Kidney (tissue), 14 donors: ENCODE results near the gene AAGAB. TPM values are rescaled to one million over a fixed set of nuclear protein-coding genes. Genes with fewer than 3 reads are reported as not detected.

Experiments
- DNase-seq, 5 donors: peaks; one replicate each; pipeline ENCODE4 v3.0.0-alpha.2; 2013 to 2020
- FAIRE-seq: peaks from 2 replicates; lab custom pipeline; 2012; peaks lifted over from hg19 to GRCh38; lab: Jason Lieb, UNC
- H3K27ac ChIP-seq, 2 donors: one replicate each; pipeline ENCODE4 v1.7.0; 2013; ENCODE audit warnings: low read depth in 2 of 2, low read length in 2 of 2, inconsistent platforms in 1 of 2
- H3K27me3 ChIP-seq: one replicate; pipeline ENCODE4 v1.7.1; 2013; ENCODE audit warnings: low read length, inconsistent platforms; ENCODE audit not compliant: control insufficient read depth, insufficient read depth
- H3K36me3 ChIP-seq, 3 donors: one replicate each; pipeline versions ENCODE4 v1.7.0 to v1.7.1; 2013; ENCODE audit warnings: low read length in 3 of 3, control low read depth in 1 of 3, inconsistent platforms in 1 of 3; ENCODE audit not compliant: insufficient read depth in 3 of 3, control insufficient read depth in 2 of 3
- H3K4me1 ChIP-seq, 3 donors: one replicate each; pipeline versions ENCODE4 v1.7.0 to v1.7.1; 2013; ENCODE audit warnings: low read length in 3 of 3, inconsistent platforms in 1 of 3, low read depth in 1 of 3; ENCODE audit not compliant: control insufficient read depth in 2 of 3, insufficient read depth in 2 of 3
- H3K4me3 ChIP-seq, 3 donors: one replicate each; pipeline versions ENCODE4 v1.7.0 to v1.8.1; 2013; ENCODE audit warnings: low read length in 3 of 3, control low read depth in 1 of 3, inconsistent platforms in 1 of 3
- H3K9ac ChIP-seq, 3 donors: one replicate each; pipeline versions ENCODE4 v1.7.0 to v1.7.1; 2013; ENCODE audit warnings: low read length in 3 of 3, control low read depth in 1 of 3, inconsistent platforms in 1 of 3
- H3K9me3 ChIP-seq, 3 donors: one replicate each; pipeline versions ENCODE4 v1.7.0 to v1.7.1; 2013; ENCODE audit warnings: low read length in 3 of 3, control low read depth in 1 of 3, inconsistent platforms in 1 of 3; ENCODE audit not compliant: control insufficient read depth in 2 of 3, insufficient read depth in 1 of 3
- intact Hi-C: fragments of 100-400 bp; cut with DNase I; formaldehyde crosslinking; loops from one replicate; pipeline ENCODE4 v1.11.1; 2022
- polyA plus RNA-seq: library from polyadenylated mRNA; stranded (reverse); fragments of 350-450 nt; fragmentation: Illumina TruSeq; extraction: RNeasy Lipid Tissue Mini Kit (QIAGEN cat#74804); gene quantifications from one replicate; pipeline ENCODE4 v1.2.3, GENCODE V29; 2014; ENCODE audit warnings: low read depth, low replicate concordance; ENCODE audit not compliant: insufficient read depth
- total RNA-seq: library from RNA; stranded (reverse); fragmentation: NEBNext Ultra II Directional; extraction: Animal tissue kit (Norgen Biotek cat#: 25700); gene quantifications from one replicate; pipeline ENCODE4 v1.2.1, GENCODE V29; 2021
- TF ChIP-seq, protein P1 (sequence below): IDR thresholded peaks from 3 replicates; pipeline ENCODE4 v1.5.1; 2012; ENCODE audit warnings: mild to moderate bottlenecking, moderate library complexity, borderline replicate concordance; ENCODE audit not compliant: insufficient read depth; ENCODE audit errors: extremely low read depth
- donor health status: control.
- donor health status: control.
- donor health status: control.
- donor health status: control.
- donor health status: control.
- donor health status: DM: yes; HTN: yes; CAD: no.
- donor health status: Normal renal cell carcinoma (clear cell type).

Gene AAGAB
- total and polyA plus RNA-seq, 2 donors from 2014 or later = 40.7 to 44.0 TPM

DNA sequence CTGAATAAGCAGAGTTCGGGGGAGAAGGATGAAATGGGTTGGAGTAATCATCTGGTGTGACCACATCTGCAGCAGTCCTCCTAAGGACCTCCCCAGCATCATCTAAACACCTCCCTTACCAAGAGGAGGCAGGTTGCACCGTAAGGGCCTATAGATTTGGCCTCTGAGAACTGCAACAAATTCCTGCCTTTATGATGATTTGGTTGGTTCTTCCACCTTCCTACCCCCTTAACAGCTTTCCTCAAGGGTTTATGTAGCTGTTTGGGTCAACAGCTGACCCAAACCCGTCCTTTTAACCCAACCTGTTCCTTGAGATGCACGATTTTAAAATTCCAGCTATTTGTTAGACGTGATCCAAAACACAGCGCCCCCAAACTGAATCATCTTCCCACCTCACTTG lies 58.2 kb downstream of the AAGAB start:
- H3K4me1 ChIP-seq = no peaks in the 10 kb centered on the region
- intact Hi-C loops = no loop called here
- no peak overlapping the region for H3K4me3 ChIP-seq
- no peaks in the 10 kb centered on the region for H3K9me3 ChIP-seq
- FAIRE-seq = no peak
- H3K27me3 ChIP-seq = no peaks in the 10 kb centered on the region
- no peak overlapping the region for H3K27ac ChIP-seq
- H3K9ac ChIP-seq = no peak overlapping the region
- peaks cover 0 to 21% (median 7%) of the 10 kb centered on the region in 3 donors for H3K36me3 ChIP-seq
- TF ChIP-seq, protein P1, sequence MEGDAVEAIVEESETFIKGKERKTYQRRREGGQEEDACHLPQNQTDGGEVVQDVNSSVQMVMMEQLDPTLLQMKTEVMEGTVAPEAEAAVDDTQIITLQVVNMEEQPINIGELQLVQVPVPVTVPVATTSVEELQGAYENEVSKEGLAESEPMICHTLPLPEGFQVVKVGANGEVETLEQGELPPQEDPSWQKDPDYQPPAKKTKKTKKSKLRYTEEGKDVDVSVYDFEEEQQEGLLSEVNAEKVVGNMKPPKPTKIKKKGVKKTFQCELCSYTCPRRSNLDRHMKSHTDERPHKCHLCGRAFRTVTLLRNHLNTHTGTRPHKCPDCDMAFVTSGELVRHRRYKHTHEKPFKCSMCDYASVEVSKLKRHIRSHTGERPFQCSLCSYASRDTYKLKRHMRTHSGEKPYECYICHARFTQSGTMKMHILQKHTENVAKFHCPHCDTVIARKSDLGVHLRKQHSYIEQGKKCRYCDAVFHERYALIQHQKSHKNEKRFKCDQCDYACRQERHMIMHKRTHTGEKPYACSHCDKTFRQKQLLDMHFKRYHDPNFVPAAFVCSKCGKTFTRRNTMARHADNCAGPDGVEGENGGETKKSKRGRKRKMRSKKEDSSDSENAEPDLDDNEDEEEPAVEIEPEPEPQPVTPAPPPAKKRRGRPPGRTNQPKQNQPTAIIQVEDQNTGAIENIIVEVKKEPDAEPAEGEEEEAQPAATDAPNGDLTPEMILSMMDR = no peak
- DNase-seq = no peak

- Histone ChIP-seq H3K9ac (no peak overlapping the region), H3K27ac (no peak overlapping the region), H3K9me3 (no peaks in the 10 kb centered on the region), H3K27me3 (no peaks in the 10 kb centered on the region), H3K4me1 (no peaks in the 10 kb centered on the region), H3K36me3 (peaks cover 0 to 27% (median 12%) of the 10 kb centered on the region in 3 donors), H3K4me3 (no peak overlapping the region)
- DNase-seq (no peak), FAIRE-seq (no peak)
- intact Hi-C loops = no loop called here
- TF ChIP-seq, protein P1 = no peak
These were observed 59.2 kb downstream of the AAGAB start for GRCh38 chr15:67195305-67195704.

- Histone ChIP-seq H3K9ac (no peak overlapping the region), H3K36me3 (peaks cover 0 to 35% (median 12%) of the 10 kb centered on the region in 3 donors), H3K9me3 (no peaks in the 10 kb centered on the region), H3K4me1 (no peaks in the 10 kb centered on the region), H3K4me3 (no peak overlapping the region), H3K27me3 (no peaks in the 10 kb centered on the region), H3K27ac (no peak overlapping the region)
- no peak for DNase-seq
- TF ChIP-seq, protein P1 = no peak
- intact Hi-C loops = no loop called here
- no peak for FAIRE-seq
These were observed 60.0 kb downstream of the AAGAB start for GRCh38 chr15:67194171-67195114.
